SK-N-SH (cell line): ENCODE measurements around the gene PLVAP. TPM values are rescaled to one million over a fixed set of nuclear protein-coding genes. Genes with fewer than 3 reads are reported as not detected.

Source experiments
- CTCF ChIA-PET: fragments of 300-600, 350-600 bp; formaldehyde crosslinking; extraction: SDS; loops from one replicate; lab custom pipeline; 2021; lab: Yijun Ruan, JAX
- POLR2A ChIA-PET: fragments of 350-600 bp; sonication (Branson Sonifier 250); formaldehyde crosslinking; extraction: SDS; loops from one replicate; lab custom pipeline; 2020; ENCODE audit warnings: antibody characterized with exemption, inconsistent platforms; lab: Yijun Ruan, JAX
- DNase-seq: peaks from one replicate; pipeline ENCODE4 v3.0.0; 2012
- H2AFZ ChIP-seq: fragments of 200-600 bp; sonication (generic); 2 replicates; pipeline ENCODE4 v1.8.1; 2016; ENCODE audit warnings: antibody characterized with exemption, mild to moderate bottlenecking, low read depth
- H3F3A ChIP-seq: fragments of 200-600 bp; sonication (generic); replicated peaks from 2 replicates; pipeline ENCODE3; 2016; ENCODE audit warnings: antibody characterized with exemption, mild to moderate bottlenecking; ENCODE audit not compliant: insufficient read depth
- H3K27ac ChIP-seq, 2 experiments: fragments of 200-500 bp in 1 of 2; fragments of 200-600 bp in 1 of 2; sonication (Bioruptor generic) in 1 of 2; sonication (generic), shearing (Covaris generic) in 1 of 2; 2 replicates each; pipeline versions ENCODE4 v1.5.1 to v1.6.1; 2014 to 2016; ENCODE audit warnings: low read depth in 2 of 2, inconsistent platforms in 1 of 2, low read length in 1 of 2, mild to moderate bottlenecking in 1 of 2, mixed read lengths in 1 of 2
- H3K27me3 ChIP-seq: fragments of 200-600 bp; sonication (generic), shearing (Covaris generic); 2 replicates; pipeline ENCODE4 v1.6.1; 2016; ENCODE audit warnings: mixed run types; ENCODE audit not compliant: insufficient read depth
- H3K36me3 ChIP-seq, 2 experiments: fragments of 200-500 bp in 1 of 2; fragments of 200-600 bp in 1 of 2; sonication (Bioruptor generic) in 1 of 2; sonication (generic) in 1 of 2; replicated peaks in 1 of 2; 2 replicates each; pipeline versions ENCODE3 to v1.5.1; 2014 to 2016; ENCODE audit warnings: low read length in 1 of 2, mild to moderate bottlenecking in 1 of 2; ENCODE audit not compliant: insufficient read depth in 2 of 2, control insufficient read depth in 1 of 2
- H3K4me1 ChIP-seq, 2 experiments: fragments of 200-500 bp in 1 of 2; fragments of 200-600 bp in 1 of 2; sonication (Bioruptor generic) in 1 of 2; sonication (generic), shearing (Covaris generic) in 1 of 2; 2 replicates each; pipeline versions ENCODE4 v1.5.1 to v1.6.1; 2014 to 2016; ENCODE audit warnings: low read depth in 1 of 2, low read length in 1 of 2, mixed run types in 1 of 2; ENCODE audit not compliant: insufficient read depth in 2 of 2, control insufficient read depth in 1 of 2
- H3K4me2 ChIP-seq: fragments of 200-600 bp; sonication (generic), shearing (Covaris generic); 2 replicates; pipeline ENCODE4 v1.6.1; 2017; ENCODE audit warnings: mixed run types
- H3K4me3 ChIP-seq, 2 experiments: fragments of 200-500 bp in 1 of 2; fragments of 200-600 bp in 1 of 2; sonication (Bioruptor generic) in 1 of 2; sonication (generic), shearing (Covaris generic) in 1 of 2; 2 replicates each; pipeline versions ENCODE4 v1.5.1 to v1.8.1; 2014 to 2016; ENCODE audit warnings: low read depth in 2 of 2, inconsistent platforms in 1 of 2, low read length in 1 of 2, mild to moderate bottlenecking in 1 of 2, mixed read lengths in 1 of 2, moderate library complexity in 1 of 2
- H3K79me2 ChIP-seq: fragments of 200-600 bp; sonication (generic); 2 replicates; pipeline ENCODE4 v1.8.1; 2017; ENCODE audit warnings: mild to moderate bottlenecking; ENCODE audit not compliant: insufficient read depth
- H3K9ac ChIP-seq: fragments of 200-600 bp; sonication (generic); 2 replicates; pipeline ENCODE4 v1.6.1; 2017; ENCODE audit warnings: mixed run types
- H3K9me2 ChIP-seq: fragments of 200-600 bp; sonication (generic); 2 replicates; pipeline ENCODE4 v1.6.1; 2017; ENCODE audit warnings: mixed run types
- H3K9me3 ChIP-seq: fragments of 200-600 bp; sonication (generic); 2 replicates; pipeline ENCODE4 v1.6.1; 2017; ENCODE audit warnings: mixed run types, mild to moderate bottlenecking, moderate library complexity
- H4K20me1 ChIP-seq: fragments of 200-600 bp; sonication (generic); 2 replicates; pipeline ENCODE4 v1.6.1; 2017; ENCODE audit warnings: mild to moderate bottlenecking, mixed run types; ENCODE audit not compliant: insufficient read depth
- CHD2 ChIP-seq: fragments of 150-350 bp; IDR thresholded peaks from 2 replicates; pipeline ENCODE4 v1.6.1; 2018; ENCODE audit warnings: low read length; ENCODE audit not compliant: partially characterized antibody
- CTCF ChIP-seq: fragments of 200-600 bp; sonication (generic); IDR thresholded peaks from 2 replicates; pipeline ENCODE4 v1.6.1; 2017; ENCODE audit warnings: antibody characterized with exemption, mild to moderate bottlenecking, moderate library complexity
- FOSL2 ChIP-seq: IDR thresholded peaks from 2 replicates; pipeline ENCODE4 v1.4.0; 2012; ENCODE audit warnings: low read depth, mild to moderate bottlenecking, moderate library complexity, borderline replicate concordance
- FOXM1 ChIP-seq: IDR thresholded peaks from 2 replicates; pipeline ENCODE4 v1.4.0; 2012; ENCODE audit warnings: low read depth, mild to moderate bottlenecking
- GABPA ChIP-seq: IDR thresholded peaks from 2 replicates; pipeline ENCODE4 v1.4.0; 2012; ENCODE audit warnings: low read depth, mild to moderate bottlenecking
- JUND ChIP-seq: IDR thresholded peaks from 2 replicates; pipeline ENCODE4 v1.4.0; 2012
- MEF2A ChIP-seq: IDR thresholded peaks from 2 replicates; pipeline ENCODE4 v1.4.0; 2012; ENCODE audit warnings: low read depth, borderline replicate concordance
- NFIC ChIP-seq: IDR thresholded peaks from 2 replicates; pipeline ENCODE4 v1.4.0; 2012; ENCODE audit warnings: borderline replicate concordance
- PBX3 ChIP-seq: IDR thresholded peaks from 2 replicates; pipeline ENCODE4; 2012
- RCOR1 ChIP-seq: fragments of 150-350 bp; IDR thresholded peaks from 2 replicates; pipeline ENCODE4 v1.6.1; 2017; ENCODE audit warnings: antibody characterized with exemption, low read length
- RXRA ChIP-seq: IDR thresholded peaks from 2 replicates; pipeline ENCODE4 v1.4.0; 2012; ENCODE audit warnings: low read depth, mild to moderate bottlenecking, borderline replicate concordance
- SIN3A ChIP-seq: IDR thresholded peaks from 2 replicates; pipeline ENCODE4 v1.6.1; 2012; ENCODE audit warnings: low read depth, mild to moderate bottlenecking, low read length, moderate library complexity, borderline replicate concordance
- SMC3 ChIP-seq: IDR thresholded peaks from 2 replicates; pipeline ENCODE4 v1.6.1; 2012; ENCODE audit warnings: low read depth, low read length, improper control_type of control experiment
- USF2 ChIP-seq: fragments of 150-350 bp; IDR thresholded peaks from 2 replicates; pipeline ENCODE4 v1.6.1; 2017; ENCODE audit warnings: antibody characterized with exemption, low read length, low read depth, borderline replicate concordance
- WGBS: methylation state at CpG from one replicate; pipeline ENCODE4 v1.1.6; 2017; ENCODE audit warnings: low lambda C conversion rate; 5-methylcytosine and 5-hydroxymethylcytosine counted together
- polyA plus RNA-seq, 3 experiments: library from polyadenylated mRNA; depleted of rRNA; stranded (reverse); fragments of >200 nt; gene quantifications; 2 replicates each; pipeline ENCODE4 v1.2.3, GENCODE V29; 2012

Gene PLVAP
- polyA plus RNA-seq, 1 of the 3 experiments (the other 2 are of a cell fraction): not detected

GRCh38 chr19:17304386-17305215 lies 72.5 kb downstream of the PLVAP start:
- H3K9me2 ChIP-seq: no peaks in the 10 kb centered on the region
- 0 out of 4 replicates have a peak overlapping the region, but pooled peaks of 1 of the 2 experiments have one; percentile 73 for H3K4me3 ChIP-seq
- no peaks in the 10 kb centered on the region for H3K9me3 ChIP-seq
- peaks cover 12 to 30% of the 10 kb centered on the region in 2 experiments; a peak in 3 of 4 replicates for H3K4me1 ChIP-seq
- H3K79me2 ChIP-seq: peaks cover 24% of the 10 kb centered on the region
- no peaks in the 10 kb centered on the region for H3K27me3 ChIP-seq
- peak overlapping the region; percentile 92 for H3K4me2 ChIP-seq
- POLR2A ChIA-PET: interaction anchor here (0.8 to 1.6 kb wide), 5 partner anchors 12 to 90 kb away, joined by 3 to 7 read pairs (median 4); partner anchors contain the start of gene USE1
- no peaks in the 10 kb centered on the region for H4K20me1 ChIP-seq
- H3K27ac ChIP-seq: peak overlapping the region; percentile 12 to 84; a peak in 3 of 4 replicates
- H3K36me3 ChIP-seq: no peaks in the 10 kb centered on the region
- peaks cover 18% of the 10 kb centered on the region for H3F3A ChIP-seq
- no peak overlapping the region for H3K9ac ChIP-seq
- no peak for DNase-seq
- H2AFZ ChIP-seq: no peak overlapping the region
- TF ChIP-seq PBX3 (no peak), CTCF (no peak), MEF2A (no peak), NFIC (peak; percentile 8; the same call in 1 of the 2 replicates)
- TF ChIP-seq, all 33 proteins: peak for 1
- WGBS: 70% methylated on average over 10 of the region's 12 CpGs
- CTCF ChIA-PET: interaction anchor here (0.7 to 2.1 kb wide), 12 partner anchors 11 to 252 kb away, joined by 3 to 20 read pairs (median 3); no protein-coding TSS in a partner anchor

- Histone ChIP-seq H3K27me3 (no peaks in the 10 kb centered on the region), H4K20me1 (no peaks in the 10 kb centered on the region), H3F3A (peaks cover 18% of the 10 kb centered on the region), H3K4me1 (peaks cover 12 to 30% of the 10 kb centered on the region in 2 experiments; a peak in 3 of 4 replicates), H3K9me2 (no peaks in the 10 kb centered on the region), H2AFZ (peak overlapping the region; percentile 90; the same call in 1 of the 2 replicates), H3K79me2 (peaks cover 21% of the 10 kb centered on the region), H3K27ac (peak overlapping the region in 1 of 2 experiments; percentile 51; a peak in 1 of 4 replicates), H3K4me3 (no peak overlapping the region), H3K9me3 (no peaks in the 10 kb centered on the region), H3K9ac (no peak overlapping the region), H3K36me3 (no peaks in the 10 kb centered on the region), H3K4me2 (peak overlapping the region; percentile 87)
- ChIA-PET POLR2A (interaction anchor here (0.7 to 1.2 kb wide), 3 partner anchors 11 to 517 kb away, joined by 3 read pairs; partner anchors contain the start of gene USE1), CTCF (interaction anchor here (0.7 to 2.5 kb wide), 5 partner anchors 11 to 82 kb away, joined by 3 to 17 read pairs (median 5); no protein-coding TSS in a partner anchor)
- DNase-seq: no peak
- no peak for TF ChIP-seq SMC3
- TF ChIP-seq NFIC: no peak
- no peak for TF ChIP-seq RCOR1
- TF ChIP-seq SIN3A: no peak
- no peak for TF ChIP-seq GABPA
- no peak for TF ChIP-seq USF2
- no peak for TF ChIP-seq FOSL2
- no peak for TF ChIP-seq CHD2
- no peak for TF ChIP-seq FOXM1
- no peak for TF ChIP-seq RXRA
- no peak for TF ChIP-seq JUND
- no peak for TF ChIP-seq MEF2A
- 86% methylated on average over 10 of the region's 12 CpGs for WGBS
Observed at GRCh38 chr19:17303940-17304267, 73.2 kb downstream of the PLVAP start.
